ENCODE measurements around the gene MRPL58.

- TF ChIP-seq CTCF (IDR thresholded peaks at IDR 0.05 in 8 of 11, conservative IDR thresholded peaks at IDR 0.05 in 3 of 11) (no peak), POLR2A (IDR thresholded peaks at IDR 0.05) (no peak), POLR2AphosphoS5 (IDR thresholded peaks at IDR 0.05) (peak in 2 of 3 donors; percentile 58 to 61)
Measured at GRCh38 chr17:75031972-75032719, 19.7 kb downstream of the MRPL58 start.
